Raji (cell line): ENCODE measurements around the gene DUSP22.

Experiments used
- POLR2A ChIP-seq: IDR thresholded peaks from 2 replicates; pipeline ENCODE4 v1.6.1; 2011; ENCODE audit warnings: low read depth, low read length, control low read depth; ENCODE audit not compliant: insufficient read depth

The DUSP22 gene

GRCh38 chr6:399785-400534 is 107.7 kb downstream of the DUSP22 start:
- no peak for TF ChIP-seq POLR2A

DNA sequence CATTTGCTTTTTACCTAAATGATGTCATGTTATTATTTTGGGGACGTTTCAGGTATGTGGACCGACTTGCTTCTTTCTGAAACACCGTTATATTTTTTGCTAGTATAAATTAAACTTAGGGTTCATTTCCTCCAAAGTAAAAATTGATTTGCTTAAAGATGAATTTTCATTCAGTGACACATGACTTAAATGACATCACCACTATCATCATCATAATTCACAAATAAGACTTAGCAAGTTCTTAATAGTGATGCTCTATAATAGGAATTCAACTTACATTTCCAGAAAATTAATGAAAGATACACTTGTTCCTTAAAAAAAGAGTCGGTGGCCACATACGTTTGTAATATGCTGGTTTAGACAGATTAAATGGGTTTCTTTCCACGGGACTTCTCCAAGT is 108.5 kb downstream of the DUSP22 start:
- TF ChIP-seq POLR2A = no peak
